ENCODE data around the gene VLDLR.
"Not testable (repeated sequence)": the region's sequence is repeated elsewhere in the genome, so short reads cannot be mapped to it uniquely, and the experiment has no call there.

VLDLR gene

DNA sequence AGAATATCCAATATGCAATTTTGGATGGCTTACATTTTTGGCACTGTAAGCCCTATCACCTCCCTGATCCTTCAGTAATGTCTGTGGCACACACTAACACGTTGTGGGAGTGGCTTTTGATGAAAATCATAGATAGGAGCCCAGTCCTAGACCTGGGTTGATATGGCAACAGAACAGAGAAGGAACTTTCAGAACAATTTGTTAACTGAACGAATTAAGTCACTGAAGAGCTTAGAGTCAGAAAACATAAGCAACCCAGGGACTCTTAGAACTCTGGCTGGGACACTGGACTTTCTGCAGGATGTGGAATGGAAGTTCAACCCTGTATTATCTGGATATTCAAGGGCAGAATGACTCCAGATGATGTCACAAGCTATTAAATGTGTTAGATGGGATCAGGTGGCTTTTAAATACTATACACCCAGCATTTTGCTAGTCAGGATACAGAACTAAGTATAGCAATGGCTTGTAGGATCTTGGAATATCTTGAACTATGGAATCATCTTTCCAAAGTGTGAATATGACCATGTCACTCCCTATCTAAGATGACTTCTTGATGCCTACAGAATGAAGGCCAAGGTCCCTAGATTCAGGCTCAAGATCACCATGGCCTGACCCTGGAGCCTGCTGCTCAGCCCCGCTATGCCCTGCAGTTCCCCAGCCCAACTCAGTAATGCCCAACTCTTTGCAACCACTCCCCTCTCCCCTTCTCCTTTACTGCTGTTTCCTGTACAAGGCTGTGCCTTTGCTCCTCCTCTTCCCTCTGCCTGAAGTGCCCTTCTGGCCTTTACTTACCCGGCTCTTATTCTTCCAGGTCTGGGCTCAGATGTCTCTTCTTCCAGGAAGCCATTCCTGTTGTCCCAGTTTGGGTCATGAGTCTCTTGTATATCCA, 42.8 kb downstream of the VLDLR start:
- no peak for DNase-seq

DNA sequence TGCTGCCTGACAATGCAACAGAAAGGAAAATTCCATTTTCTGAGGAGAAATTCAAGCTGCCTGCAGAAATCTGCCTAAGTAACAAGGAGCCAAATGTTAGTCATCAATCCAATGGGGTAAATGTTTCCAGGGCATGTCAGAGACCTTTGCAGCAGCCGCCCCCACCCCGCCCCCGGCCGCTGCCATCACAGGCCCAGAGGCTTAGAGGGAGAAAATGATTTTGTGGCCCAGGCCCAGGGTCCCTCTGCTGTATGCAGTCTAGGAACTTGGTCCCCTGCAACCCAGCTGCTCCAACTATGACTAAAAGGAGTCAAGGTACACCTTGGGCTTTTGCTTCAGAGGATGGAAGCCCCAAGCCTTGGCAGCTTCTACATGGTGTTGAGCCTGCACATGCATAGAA, 45.0 kb downstream of the VLDLR start:
- no peak for DNase-seq

DNA sequence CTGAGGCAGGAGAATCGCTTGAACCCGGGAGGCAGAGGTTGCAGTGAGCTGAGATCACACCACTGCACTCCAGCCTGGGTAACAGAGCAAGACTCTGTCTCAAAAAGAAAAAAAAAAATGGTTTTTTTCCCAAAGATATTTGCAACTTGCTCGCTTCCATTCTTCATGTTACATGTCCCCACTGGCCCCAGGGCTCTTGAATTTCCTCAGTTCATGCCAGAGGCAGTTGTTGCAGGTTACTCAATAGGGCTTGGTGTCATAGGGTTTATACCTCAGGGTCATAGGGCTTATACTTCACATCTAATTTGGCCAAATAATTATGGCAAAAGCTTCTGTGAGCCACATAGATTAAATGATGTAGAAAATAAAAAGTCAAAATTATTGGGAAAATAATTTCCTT, 51.6 kb downstream of the VLDLR start:
- no peak for DNase-seq

DNA sequence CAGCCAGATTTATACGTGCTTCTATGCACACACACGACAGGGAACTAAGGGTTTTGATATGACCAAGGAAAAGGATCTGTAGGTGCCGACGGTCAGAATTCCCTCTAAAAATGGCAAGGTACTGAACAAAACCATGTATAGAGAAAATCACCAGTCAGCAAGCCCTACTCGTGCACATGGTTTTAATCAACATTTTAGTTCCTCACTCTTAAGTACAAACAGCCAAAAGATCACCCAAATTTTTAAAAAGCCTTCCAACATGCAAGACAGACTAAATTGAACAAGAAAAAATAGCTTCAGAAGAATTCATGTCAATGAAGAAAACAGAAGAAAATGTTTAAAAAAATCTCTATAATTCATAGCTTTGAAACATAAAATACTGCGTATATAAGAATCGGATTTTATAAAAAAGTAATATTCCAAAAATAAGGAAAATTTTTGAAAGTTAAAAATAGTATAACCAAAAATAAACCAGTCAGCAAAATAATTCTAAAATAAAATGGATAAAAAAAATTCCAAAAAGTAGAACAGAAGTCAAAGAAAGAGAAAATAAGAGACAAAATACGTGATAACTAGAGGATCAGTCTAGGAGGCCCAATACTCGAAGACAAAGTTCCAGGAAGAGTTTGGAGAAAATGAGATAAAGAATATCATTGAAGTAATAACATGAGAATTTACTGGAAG, 52.7 kb downstream of the VLDLR start:
- no peak for DNase-seq

DNA sequence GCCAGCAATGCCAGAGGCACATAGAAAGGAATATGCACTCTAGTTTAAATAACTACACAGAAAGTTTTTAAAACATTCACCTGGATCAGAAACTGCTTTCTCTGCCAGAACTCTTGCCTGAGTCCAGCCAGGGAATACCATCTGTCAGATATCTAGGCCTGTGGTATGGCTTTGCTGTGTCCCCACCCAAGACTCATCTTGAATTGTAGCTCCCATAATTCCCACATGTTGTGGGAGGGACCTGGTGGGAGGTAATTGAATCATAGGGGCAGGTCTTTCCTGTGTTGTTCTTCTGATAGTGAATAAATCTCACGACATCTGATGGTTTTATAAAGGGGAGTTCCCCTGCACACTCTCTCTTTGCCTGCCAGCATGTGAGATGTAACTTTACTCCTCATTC, 54.2 kb downstream of the VLDLR start:
- no peak for DNase-seq

DNA sequence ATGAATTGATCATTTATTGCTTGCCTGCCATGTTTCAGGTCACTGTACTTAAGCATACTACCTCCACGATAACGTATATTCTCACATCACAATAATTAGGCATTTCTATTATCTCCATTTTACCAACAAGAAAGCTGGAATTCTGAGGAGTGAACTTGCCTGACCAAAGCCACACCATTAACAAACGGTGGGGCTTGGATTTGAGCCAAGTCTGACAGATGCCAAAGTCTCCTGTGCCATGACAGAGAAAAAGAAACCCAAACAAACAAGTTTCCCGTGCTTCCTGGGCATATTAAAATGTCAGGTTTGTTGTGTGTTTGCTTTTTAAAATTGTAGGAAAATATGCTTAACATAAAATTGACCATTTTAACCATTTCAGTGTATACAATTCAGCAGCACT, 54.9 kb downstream of the VLDLR start:
- no peak for DNase-seq

DNA sequence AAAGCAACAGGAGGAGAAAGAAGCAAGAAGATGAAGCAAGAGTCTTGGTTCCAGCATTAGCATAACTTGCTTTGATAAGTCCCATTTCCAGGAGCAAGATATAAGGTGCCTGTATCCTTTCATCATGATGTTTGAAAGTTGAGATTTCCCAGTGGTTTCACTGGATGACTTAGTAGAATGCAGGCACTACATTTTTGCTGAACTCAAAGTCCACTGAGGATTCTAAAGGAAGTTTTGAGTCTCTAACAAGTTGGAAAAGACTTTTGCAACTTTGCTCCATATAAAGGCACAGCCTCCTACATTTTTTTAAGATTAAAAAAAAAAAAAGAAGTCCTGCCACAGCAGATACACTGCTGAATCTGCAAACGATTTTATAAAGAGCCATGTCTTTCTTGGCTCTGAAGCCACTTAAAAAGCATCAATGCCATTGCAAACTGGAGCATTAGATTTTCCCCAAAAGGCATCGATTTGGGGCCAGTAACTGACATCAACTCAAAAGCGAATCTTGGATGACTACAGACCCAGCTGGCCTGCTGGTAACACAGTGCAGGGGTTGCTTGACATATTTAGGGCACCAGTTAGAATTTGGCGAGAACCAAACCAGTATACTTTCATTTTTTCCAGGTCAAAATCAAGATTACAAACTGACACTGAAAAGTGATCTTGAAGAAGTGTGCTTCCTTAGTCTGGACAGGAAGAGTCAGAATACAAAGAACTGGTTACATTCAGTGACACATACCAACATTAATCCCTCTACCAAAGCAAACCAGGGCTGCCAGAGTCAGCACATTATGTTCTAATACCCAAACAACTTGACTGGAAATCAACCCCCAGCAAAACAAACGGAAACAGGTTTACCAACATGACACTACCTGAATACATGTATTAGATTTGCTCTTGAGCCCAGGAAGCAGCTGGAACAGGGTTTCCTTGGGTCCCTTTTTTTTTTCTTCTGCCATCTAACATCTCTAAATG, 56.6 kb downstream of the VLDLR start:
- no peak for DNase-seq

DNA sequence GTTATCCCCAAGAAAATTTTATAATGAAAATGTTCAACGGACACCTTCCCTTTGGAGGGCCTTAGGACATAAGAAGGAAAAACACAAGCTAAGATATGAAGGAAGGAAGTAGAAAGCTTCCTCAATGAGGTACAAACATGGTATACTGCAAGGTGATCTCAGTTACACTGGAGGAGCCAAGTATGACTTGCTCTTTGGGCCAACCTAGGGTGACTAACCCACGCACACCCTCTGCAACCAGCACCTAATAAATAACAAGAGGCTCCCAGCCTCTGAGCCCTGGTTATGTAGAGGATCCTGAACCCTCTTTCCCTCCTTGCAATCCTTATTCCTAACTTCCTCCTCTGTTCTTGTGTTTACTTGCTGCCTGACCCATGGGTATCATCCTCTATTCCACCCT, 57.4 kb downstream of the VLDLR start:
- no peak for DNase-seq

DNA sequence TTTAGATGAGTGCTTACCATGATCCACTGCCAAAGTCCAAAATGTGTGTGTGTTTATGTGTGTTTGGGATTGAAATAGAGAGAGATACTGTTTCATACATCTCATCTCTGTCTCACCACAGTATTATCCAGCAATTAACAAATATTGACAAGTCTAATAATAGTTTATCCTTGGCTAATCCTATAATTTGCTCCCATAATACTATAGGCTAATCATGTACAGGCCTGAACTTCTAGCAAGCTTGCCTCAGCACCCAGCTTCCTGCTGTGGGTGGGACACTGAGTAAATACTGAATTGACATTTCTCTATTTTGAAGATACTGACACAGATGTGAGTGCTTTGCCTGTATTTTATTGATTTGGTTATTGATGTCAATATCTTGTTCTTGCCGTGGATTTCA, 60.4 kb downstream of the VLDLR start:
- DNase-seq: no peak

DNA sequence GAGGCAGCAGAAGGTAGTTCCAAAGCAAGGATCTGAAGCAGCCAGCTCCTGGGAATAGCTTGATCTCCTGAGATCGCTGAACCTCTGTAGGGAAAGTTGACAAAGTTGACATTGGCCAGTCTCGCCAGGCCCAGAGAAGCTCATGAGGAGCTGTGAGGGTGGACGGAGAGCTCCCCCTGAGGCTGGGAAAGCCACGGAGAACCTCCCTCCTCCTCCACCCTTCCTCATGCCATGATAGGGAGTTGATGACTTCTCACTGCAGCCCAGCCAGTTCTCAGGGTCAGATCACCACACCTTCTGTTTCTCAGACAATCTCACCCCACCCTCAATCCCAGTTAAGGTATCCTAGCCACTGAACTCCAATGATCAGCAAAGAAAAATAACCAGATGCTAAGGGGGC, 65.3 kb downstream of the VLDLR start:
- DNase-seq: no peak

DNA sequence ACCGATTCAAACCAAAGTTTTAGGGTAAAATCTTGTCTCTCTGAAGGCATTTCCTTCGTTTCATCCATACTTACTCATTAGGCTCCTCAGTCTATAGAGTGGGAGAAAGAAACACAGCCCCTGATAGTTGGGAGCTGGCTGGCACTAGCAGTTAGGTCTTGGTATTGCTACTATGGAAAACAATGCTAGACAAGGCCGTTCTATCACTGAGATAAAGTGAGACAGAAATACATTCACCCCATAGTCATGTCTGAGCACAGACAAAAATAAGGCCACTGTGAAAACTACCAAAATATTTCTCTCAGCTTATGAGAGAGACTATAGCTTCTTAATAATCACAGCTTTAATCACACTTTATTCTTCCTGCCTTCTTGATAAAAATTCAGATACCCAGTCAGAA, 67.0 kb downstream of the VLDLR start:
- no peak for DNase-seq

DNA sequence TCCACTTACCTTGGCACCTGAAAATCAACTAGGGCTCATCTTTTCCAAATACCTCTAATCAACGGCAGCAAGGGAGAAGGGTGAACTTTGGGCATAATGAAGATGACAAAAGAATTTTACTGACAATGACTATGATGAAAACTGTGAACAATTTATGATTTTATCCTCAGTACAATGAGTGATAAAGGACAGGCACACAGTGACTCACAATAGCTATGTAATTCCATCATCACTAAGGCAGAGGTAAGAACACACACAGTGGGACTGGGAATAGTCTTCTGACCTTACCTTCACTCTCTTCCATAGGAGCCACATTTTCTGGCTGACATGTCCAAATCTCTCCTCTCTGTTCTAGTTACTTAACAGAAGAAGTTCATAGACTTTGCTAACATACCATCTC, 69.6 kb downstream of the VLDLR start:
- no peak for DNase-seq

DNA sequence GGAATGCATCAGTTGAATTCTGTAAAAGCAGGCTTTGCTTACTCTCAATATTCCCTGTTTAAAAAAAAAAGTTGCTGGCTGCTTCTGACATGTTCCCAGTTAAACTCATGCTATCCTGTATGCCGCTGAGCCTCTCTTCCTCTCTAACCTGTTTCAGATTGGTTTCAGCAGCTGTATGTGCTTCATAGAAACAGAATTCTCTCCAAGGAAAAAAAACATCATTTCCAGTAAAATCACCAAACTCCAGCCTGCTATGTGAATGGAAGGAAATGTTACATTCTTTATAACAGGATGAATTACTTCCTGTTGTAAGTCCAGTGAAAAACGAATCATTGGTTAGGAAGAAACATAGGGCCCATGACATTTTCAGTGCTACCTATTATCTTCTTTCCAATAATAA, 70.0 kb downstream of the VLDLR start:
- DNase-seq: no peak

DNA sequence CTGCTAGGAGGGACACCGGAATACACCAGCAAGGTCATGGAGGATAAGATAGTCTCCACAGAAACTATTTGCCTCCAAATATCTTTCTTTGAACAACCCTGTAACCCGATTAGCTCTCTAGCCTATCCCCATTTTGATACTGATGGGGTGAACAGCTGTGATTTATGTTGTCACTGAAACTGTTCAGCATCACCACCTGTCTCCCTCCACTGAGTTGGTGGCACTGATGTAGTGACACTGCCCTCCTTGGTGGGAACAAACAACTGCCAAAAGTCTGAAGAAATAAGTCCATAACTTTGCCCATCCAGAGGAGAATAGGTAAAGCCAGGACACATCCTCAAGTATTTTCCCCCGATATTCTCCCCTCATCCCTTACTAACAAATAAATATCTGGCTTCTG, 71.5 kb downstream of the VLDLR start:
- no peak for DNase-seq

DNA sequence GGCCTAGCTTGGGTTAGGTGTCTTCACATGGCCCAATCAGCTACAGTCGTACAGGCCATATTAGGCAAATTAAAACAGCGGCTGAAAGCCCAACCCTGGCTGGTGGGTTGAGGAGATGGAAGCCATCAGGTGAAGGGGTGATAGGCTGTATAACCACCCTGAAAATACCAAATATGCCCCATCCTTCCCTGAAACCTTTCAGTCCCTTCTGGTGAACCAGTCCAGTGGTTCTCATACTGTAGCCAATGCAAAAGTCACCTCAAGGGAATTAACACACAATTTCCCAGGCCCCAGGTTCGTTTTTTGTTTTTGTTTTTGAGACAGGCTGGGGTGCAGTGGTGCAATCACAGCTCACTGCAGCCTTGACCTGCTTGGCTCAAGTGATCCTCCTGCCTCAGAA, 75.9 kb downstream of the VLDLR start:
- DNase-seq: no peak

DNA sequence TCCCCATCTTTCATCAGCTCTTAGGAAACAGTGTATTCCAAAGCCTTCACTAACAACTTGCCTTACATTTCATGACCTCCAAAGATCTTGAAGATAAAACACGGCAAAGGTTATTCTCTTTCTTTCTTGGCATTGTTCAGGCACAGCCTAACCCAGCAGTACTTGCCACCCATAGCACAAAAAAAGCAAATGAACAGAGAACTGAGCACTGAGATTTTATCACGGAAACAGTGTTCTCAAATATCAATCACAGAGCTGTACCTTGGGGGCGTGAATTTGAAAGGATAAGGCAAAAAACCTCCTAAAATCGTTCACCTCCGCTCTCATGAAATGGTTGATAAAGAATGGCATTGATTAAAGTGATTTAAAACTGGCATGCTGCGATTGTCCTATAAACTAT, 78.8 kb downstream of the VLDLR start:
- no peak for DNase-seq

DNA sequence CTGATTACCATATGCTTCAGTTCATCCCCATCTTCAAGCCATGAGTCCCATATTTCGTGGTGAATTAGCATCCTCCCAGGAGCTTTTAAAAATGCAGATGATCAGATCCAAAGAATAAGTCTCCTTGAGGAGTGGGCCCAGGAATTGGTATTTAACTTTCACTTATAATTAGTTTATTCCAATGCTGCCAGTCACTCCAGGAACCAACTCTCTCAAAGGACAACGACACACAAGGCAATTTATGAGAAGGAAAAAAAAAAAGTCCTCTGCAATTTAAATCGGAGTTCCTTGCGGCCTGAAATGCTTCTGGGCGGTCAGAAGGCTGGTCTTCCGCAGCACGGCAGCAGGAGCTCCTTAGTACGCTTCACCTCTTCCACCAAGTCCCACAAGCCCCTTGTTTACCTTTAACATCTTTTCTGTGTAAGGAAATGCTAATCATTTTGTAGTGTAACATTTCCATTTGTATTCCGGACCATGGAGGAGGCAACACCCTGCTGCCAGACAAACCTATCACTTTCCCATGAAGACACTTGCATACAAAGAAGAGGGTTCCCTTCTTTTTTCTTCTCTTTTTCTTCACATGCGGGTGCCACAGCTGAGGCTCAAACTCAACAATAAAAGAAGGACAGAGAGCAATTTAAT, 79.4 kb downstream of the VLDLR start:
- DNase-seq: no peak

DNA sequence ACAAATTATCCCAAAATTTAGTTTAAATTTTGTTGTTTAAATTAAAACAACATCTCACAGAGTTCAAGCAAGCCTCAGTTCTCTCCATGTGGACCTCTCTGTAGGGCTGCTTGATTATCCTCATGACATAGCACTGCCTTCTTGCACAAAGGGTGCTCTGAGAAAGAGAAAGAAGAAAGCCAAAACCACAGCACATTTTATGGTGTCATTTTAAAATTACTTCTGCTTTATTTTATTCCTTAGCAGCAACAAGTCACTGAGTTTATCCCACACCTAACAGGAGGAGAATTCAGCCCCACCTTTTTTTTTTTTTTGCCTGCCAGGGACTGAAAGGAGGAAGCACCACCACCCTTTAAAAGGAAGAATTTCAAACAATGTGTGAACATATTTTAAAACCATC, 82.9 kb downstream of the VLDLR start:
- DNase-seq: no peak

DNA sequence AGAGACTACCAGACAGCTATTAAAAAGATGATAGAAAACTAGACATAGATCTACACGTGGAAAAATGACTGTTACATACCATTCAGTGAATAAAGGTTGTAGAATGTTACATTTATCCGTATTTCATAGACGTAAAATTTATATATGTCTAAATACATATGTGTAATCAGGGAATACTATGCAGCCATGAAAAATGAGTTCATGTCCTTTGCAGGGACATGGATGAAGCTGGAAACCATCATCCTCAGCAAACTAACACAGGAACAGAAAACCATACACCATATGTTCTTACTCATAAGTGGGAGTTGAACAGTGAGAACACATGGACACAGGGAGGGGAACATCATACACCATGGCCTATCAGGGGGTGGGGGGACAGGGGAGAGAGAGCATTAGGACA, 85.7 kb downstream of the VLDLR start:
- DNase-seq: not testable (repeated sequence)
